ENCODE measurements around the gene ROCK2. TPM values are rescaled to one million over a fixed set of nuclear protein-coding genes. Genes with fewer than 3 reads are reported as not detected.

Gene ROCK2
- total RNA-seq, 2 donors from 2014 or later: 62.7 to 80.9 TPM

DNA sequence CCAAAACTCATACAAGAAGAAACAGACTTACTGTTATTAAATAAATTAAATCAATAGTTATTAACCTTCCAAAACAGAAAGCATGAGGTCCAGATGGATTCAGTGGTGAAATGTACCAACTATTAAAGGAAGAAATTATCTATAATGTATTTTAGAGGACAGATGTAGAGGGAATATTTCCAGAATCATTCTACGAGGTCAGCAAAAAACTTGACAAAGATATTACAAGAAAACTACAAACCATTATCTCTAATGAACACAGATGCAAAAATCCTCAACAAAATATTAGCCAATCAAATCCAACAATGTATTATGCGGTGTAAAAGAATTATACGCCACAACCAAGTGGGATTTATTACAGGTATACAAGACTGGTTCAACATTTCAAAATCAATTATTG lies 63.7 kb downstream of the ROCK2 start:
- Histone ChIP-seq H3K9me3 (no peaks in the 10 kb centered on the region), H3K27ac (no peak overlapping the region), H3K36me3 (no peaks in the 10 kb centered on the region), H3K4me3 (no peak overlapping the region), H3K9ac (ENCODE audit: low read depth in 2 of 2, low read length in 2 of 2) (no peak overlapping the region), H3K4me1 (no peaks in the 10 kb centered on the region), H3K27me3 (no peaks in the 10 kb centered on the region)
- TF ChIP-seq, protein P1, sequence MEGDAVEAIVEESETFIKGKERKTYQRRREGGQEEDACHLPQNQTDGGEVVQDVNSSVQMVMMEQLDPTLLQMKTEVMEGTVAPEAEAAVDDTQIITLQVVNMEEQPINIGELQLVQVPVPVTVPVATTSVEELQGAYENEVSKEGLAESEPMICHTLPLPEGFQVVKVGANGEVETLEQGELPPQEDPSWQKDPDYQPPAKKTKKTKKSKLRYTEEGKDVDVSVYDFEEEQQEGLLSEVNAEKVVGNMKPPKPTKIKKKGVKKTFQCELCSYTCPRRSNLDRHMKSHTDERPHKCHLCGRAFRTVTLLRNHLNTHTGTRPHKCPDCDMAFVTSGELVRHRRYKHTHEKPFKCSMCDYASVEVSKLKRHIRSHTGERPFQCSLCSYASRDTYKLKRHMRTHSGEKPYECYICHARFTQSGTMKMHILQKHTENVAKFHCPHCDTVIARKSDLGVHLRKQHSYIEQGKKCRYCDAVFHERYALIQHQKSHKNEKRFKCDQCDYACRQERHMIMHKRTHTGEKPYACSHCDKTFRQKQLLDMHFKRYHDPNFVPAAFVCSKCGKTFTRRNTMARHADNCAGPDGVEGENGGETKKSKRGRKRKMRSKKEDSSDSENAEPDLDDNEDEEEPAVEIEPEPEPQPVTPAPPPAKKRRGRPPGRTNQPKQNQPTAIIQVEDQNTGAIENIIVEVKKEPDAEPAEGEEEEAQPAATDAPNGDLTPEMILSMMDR (IDR thresholded peaks at IDR 0.05): no peak
- DNase-seq: no peak
- intact Hi-C loops (cut with DNase I): no loop called here

DNA sequence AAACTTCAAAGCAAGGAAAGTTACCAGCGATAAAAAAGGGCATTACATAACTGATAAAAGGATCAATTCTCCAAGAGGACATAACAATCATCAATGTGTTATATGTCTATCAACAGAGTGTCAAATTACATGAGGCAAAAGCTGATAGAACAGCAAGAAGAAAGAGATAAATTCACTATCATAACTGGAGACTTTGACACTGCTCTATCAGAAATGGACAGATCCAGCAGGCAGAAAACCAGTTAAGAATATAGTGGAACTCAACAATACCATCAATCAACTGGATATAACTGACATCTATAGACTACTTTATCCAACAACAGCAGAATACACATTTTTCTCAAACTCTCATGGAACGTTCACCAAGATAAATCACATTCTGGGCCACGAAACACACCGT lies 65.0 kb downstream of the ROCK2 start:
- no peaks in the 10 kb centered on the region for H3K4me1 ChIP-seq
- H3K27me3 ChIP-seq: no peaks in the 10 kb centered on the region
- TF ChIP-seq, protein P1 (IDR thresholded peaks at IDR 0.05): no peak
- no peak overlapping the region for H3K27ac ChIP-seq
- H3K9ac ChIP-seq (ENCODE audit: low read depth in 2 of 2, low read length in 2 of 2): no peak overlapping the region
- H3K36me3 ChIP-seq: no peaks in the 10 kb centered on the region
- intact Hi-C loops (cut with DNase I): no loop called here
- no peak overlapping the region for H3K4me3 ChIP-seq
- no peak for DNase-seq
- no peaks in the 10 kb centered on the region for H3K9me3 ChIP-seq

DNA sequence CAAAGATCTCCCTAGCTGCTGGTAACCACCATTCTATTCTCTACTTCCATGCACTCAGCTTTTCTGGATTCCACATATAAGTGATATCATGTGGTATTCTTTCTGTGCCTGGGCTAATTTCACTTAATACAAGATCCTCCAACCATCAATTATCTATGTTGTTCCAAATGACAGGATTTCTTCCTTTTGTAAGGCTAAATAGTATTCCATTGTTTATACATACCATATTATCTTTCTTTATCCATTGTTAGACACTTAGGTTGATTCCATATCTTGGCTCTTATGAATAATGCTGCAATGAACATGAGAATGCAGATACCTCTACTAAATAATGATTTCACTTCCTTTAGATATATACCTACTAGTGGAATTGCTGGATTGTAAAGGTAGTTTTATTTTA lies 66.2 kb downstream of the ROCK2 start:
- Histone ChIP-seq H3K4me1 (no peaks in the 10 kb centered on the region), H3K9me3 (no peaks in the 10 kb centered on the region), H3K9ac (ENCODE audit: low read depth in 2 of 2, low read length in 2 of 2) (no peak overlapping the region), H3K4me3 (no peak overlapping the region), H3K27me3 (no peaks in the 10 kb centered on the region), H3K36me3 (no peaks in the 10 kb centered on the region), H3K27ac (no peak overlapping the region)
- intact Hi-C loops (cut with DNase I): no loop called here
- TF ChIP-seq, protein P1 (IDR thresholded peaks at IDR 0.05): no peak
- DNase-seq: no peak

DNA sequence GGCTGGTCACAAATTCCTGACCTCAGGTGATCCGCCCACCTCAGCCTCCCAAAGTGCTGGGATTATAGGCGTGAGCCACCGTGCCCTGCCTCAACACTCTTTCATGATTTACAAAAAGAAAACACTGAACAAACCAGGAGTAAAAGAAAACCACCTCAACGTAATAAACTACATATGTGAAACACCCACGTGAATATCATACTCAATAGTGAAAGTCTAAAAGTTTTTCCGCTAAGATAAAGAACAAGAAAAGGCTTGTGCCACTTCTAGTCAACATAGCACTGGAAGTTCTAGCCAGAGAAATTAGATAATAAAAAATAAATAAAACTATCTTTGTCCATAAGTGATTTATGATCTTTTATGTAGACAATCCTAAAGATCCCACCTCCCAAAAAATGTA lies 68.5 kb downstream of the ROCK2 start:
- Histone ChIP-seq H3K9me3 (no peaks in the 10 kb centered on the region), H3K27ac (no peak overlapping the region), H3K4me3 (no peak overlapping the region), H3K27me3 (no peaks in the 10 kb centered on the region), H3K36me3 (no peaks in the 10 kb centered on the region), H3K9ac (ENCODE audit: low read depth in 2 of 2, low read length in 2 of 2) (no peak overlapping the region), H3K4me1 (no peaks in the 10 kb centered on the region)
- DNase-seq: no peak
- TF ChIP-seq, protein P1 (IDR thresholded peaks at IDR 0.05): no peak
- intact Hi-C loops (cut with DNase I): no loop called here

DNA sequence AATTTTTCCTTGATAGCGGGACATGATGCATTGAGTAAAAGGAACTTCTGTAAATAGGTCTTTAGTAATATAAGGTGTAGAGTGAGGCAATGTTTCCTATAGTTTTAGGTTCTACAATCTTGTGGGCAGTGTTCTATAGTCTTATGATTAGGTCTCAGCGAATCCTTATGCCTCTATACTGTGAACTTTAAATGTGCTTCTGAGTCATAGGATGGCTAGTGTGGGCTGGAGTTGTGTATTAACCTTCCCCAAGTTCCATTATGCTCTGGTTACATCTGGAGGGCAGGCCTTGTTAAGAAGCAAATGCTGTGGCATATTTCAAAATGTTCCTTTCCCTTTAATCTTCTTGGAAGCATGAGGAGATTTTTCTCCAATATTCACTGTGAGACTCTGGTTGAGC lies 73.5 kb downstream of the ROCK2 start:
- DNase-seq: no peak
- H3K9ac ChIP-seq (ENCODE audit: low read depth in 2 of 2, low read length in 2 of 2): no peak overlapping the region
- TF ChIP-seq, protein P1 (IDR thresholded peaks at IDR 0.05): no peak
- no peak overlapping the region for H3K4me3 ChIP-seq
- no peaks in the 10 kb centered on the region for H3K27me3 ChIP-seq
- intact Hi-C loops (cut with DNase I): no loop called here
- no peaks in the 10 kb centered on the region for H3K4me1 ChIP-seq
- no peaks in the 10 kb centered on the region for H3K36me3 ChIP-seq
- H3K9me3 ChIP-seq: no peaks in the 10 kb centered on the region
- H3K27ac ChIP-seq: no peak overlapping the region

DNA sequence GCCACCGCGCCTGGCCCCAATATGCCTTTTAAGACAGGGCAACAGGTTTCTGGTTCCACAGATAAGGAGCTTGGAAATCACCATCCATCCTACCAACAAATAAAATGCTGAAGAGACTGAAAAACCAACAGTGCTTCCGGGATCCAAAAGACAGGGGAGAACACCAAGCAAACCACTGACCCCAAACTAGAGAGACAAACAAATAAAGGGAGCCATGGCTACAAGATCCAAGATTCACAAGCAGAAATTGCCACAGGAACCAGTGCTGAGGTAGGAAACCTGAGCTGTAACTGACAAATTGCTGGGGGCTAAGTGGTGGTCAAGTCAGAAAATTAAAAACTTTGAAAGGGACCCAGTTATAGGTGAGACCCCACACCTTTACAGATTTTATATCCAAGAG lies 76.5 kb downstream of the ROCK2 start:
- TF ChIP-seq, protein P1 (IDR thresholded peaks at IDR 0.05): no peak
- no peaks in the 10 kb centered on the region for H3K4me1 ChIP-seq
- no peak for DNase-seq
- H3K27ac ChIP-seq: no peak overlapping the region
- no peak overlapping the region for H3K4me3 ChIP-seq
- no peak overlapping the region for H3K9ac ChIP-seq (ENCODE audit: low read depth in 2 of 2, low read length in 2 of 2)
- intact Hi-C loops (cut with DNase I): no loop called here
- H3K27me3 ChIP-seq: no peaks in the 10 kb centered on the region
- H3K36me3 ChIP-seq: no peaks in the 10 kb centered on the region
- no peaks in the 10 kb centered on the region for H3K9me3 ChIP-seq

All from colonic mucosa (tissue), 4 donors.